ENCODE data around the gene VPS41.
A peak's percentile ranks its signal among the peaks of the same experiment; 100 is the strongest.

Gene VPS41

DNA sequence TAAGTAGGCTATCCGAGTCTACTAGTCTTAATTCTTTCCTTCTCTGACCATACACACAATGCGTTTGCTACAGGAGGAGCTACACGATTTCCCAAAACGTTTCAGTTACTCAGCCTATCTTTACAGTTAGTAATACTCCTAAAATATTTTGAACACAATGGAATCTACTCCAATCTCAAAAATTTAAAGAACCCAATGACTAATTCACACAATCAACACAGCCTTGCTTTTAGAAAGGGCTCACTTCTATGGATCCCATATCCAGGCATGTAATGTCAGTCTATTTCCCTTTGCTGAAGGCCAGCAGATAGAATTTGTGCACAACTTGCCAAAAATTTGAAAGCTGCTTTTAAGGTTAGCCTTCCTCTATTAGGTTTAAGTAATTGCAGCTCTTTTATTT lies 107.2 kb downstream of the VPS41 start:
- peak; percentile 62 for DNase-seq

DNA sequence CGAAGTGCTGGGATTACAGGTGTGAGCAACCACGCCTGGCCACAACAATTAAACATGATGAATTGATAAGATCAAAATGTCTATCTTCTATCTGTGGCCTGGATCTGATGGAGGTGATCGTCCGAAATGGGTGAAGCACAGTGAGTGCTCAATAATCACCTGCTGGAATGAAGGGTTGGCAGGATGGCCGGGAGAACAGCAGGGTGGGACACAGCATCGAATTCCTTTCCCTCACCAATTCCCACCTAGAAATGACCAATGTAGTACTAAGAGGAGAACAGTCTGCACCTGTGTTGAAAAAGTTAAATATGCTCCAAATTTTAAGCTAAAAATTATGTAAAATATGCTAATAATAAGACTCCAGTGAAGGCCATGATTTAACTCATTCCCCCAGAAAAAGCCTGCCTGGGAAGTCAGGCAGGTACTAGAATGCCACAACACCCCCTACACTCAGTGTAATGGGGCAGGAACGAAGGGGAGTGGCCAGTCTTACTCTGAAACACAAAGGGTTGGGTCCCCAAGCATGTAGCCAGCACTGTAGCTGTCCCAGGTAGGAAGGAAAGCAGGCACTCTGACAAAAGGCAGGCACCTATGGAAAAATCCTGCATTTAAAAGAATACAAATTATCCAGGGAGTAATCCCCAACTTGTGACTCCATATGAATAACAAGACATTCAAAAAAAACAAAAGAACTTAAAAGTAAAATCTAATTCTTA lies 110.3 kb downstream of the VPS41 start:
- no peak for DNase-seq

- DNase-seq: peak; percentile 64
These were observed 112.1 kb downstream of the VPS41 start for GRCh38 chr7:38796626-38797501.

GRCh38 chr7:38795593-38795992 lies 113.4 kb downstream of the VPS41 start:
- DNase-seq: peak; percentile 6

DNA sequence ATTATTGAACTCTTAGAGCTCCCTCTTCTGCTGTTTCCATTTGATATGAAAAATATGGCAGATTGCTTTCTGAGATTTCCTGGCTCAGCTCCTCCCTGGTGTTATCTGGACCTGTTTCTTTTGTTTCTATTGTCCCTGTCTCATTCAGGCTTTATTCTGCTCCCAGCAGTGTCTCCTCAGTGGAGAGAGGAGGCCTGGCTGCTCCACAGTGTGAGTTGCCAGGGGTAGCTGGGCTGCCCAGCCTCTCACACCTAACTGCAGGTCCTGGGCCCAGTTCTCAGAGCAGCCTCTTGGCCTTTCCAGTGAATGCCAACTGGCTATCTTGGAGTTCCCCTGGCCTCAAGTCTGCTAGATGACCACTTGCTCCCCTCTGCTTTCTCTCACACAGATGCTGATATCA lies 127.0 kb downstream of the VPS41 start:
- no peak for DNase-seq

DNA sequence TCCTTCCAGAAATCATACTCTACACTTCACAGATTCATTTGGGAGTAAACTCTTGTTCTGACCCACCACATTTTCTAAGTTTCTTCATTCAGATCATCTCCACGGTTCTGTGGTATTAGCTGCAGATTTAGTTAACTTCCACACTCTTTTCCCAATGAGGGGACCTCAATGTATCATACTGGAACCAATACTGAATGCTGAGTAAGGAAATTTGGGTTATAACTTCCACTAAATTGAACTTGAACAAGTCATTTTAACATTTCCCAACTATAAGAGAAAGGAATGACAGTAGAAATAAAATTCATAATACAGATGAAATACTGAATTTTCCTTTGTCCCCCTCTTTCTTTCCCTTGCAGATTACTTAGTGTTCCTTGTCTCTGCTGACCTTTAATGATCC lies 131.4 kb downstream of the VPS41 start:
- DNase-seq: no peak

GRCh38 chr7:38775506-38776175 lies 133.3 kb downstream of the VPS41 start:
- DNase-seq: no peak

GRCh38 chr7:38773430-38773829 lies 135.6 kb downstream of the VPS41 start:
- no peak for DNase-seq

- DNase-seq: no peak
These were observed 148.8 kb downstream of the VPS41 start for GRCh38 chr7:38760226-38760625.

GRCh38 chr7:38759028-38759427 lies 150.0 kb downstream of the VPS41 start:
- DNase-seq: no peak

- no peak for DNase-seq
These were observed 151.1 kb downstream of the VPS41 start for GRCh38 chr7:38757931-38758330.

GRCh38 chr7:38756521-38756920 lies 152.5 kb downstream of the VPS41 start:
- DNase-seq: no peak

- DNase-seq: no peak
These were observed 155.6 kb downstream of the VPS41 start for GRCh38 chr7:38753347-38753746.

- DNase-seq: peak; percentile 59
These were observed 157.6 kb downstream of the VPS41 start for GRCh38 chr7:38751416-38751815.

- DNase-seq: peak; percentile 26
These were observed 160.9 kb downstream of the VPS41 start for GRCh38 chr7:38748056-38748610.

- no peak for DNase-seq
These were observed 162.6 kb downstream of the VPS41 start for GRCh38 chr7:38746438-38746837.

GRCh38 chr7:38744746-38745145 lies 164.2 kb downstream of the VPS41 start:
- DNase-seq: peak; percentile 90

GRCh38 chr7:38743899-38744298 lies 165.1 kb downstream of the VPS41 start:
- no peak for DNase-seq

- no peak for DNase-seq
These were observed 168.9 kb downstream of the VPS41 start for GRCh38 chr7:38740041-38740440.

GRCh38 chr7:38736138-38736537 lies 172.9 kb downstream of the VPS41 start:
- no peak for DNase-seq

DNA sequence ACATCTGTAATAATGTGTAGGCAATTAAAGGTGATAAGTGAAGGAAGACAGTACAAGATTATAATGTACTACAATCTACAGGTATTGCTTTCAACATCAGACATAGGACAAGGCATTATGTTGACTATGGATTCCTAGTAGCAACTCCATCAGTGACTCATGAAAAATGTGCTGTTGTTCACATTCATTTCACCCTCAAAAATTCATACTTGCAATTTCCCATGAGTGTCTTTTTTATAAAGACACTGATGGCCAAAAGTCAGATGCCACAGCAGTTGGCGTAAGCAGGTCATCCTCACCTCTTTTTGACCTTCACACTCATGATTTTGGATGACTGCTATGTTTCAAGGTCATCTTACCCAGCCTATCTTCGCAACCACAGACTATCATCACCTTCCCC lies 177.8 kb downstream of the VPS41 start:
- DNase-seq: peak; percentile 71

GRCh38 chr7:38728145-38728544 lies 180.8 kb downstream of the VPS41 start:
- DNase-seq: peak; percentile 12
